ENCODE results near the gene ATG2A.

DNA sequence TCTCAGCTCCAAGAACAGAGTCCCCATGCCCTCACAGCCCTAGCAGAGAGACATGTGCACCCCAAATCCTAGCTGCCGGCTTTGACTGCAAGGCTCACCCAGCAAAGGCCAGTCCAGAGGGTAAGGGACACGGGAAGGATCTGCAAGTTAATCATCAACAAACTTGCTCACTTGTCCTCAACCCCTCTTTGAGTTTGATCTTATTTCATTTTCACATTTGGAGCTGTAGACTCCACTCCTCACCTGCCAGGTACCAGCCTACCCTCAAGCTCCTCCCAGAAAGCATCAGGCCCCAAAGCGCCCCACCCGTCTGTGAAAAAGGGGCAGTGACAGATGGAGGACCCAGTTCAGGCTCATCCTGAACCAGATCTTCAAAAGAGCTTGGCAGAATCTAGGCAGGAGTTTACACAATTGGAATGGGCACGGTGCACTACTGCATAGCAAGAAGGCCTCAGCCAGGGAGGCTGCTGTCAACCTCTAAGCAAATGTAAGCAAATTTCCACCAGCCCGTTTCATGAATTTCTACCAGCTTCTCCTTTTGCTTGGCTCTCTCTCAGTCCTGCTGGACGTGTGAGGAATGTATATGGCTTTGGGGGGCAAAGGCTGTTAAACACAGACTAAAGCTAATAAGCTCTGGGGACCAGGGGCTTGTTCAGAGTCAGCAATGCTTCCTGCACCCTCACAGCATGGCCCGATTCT is 44.1 kb downstream of the ATG2A start:
- TF ChIP-seq, protein P1, sequence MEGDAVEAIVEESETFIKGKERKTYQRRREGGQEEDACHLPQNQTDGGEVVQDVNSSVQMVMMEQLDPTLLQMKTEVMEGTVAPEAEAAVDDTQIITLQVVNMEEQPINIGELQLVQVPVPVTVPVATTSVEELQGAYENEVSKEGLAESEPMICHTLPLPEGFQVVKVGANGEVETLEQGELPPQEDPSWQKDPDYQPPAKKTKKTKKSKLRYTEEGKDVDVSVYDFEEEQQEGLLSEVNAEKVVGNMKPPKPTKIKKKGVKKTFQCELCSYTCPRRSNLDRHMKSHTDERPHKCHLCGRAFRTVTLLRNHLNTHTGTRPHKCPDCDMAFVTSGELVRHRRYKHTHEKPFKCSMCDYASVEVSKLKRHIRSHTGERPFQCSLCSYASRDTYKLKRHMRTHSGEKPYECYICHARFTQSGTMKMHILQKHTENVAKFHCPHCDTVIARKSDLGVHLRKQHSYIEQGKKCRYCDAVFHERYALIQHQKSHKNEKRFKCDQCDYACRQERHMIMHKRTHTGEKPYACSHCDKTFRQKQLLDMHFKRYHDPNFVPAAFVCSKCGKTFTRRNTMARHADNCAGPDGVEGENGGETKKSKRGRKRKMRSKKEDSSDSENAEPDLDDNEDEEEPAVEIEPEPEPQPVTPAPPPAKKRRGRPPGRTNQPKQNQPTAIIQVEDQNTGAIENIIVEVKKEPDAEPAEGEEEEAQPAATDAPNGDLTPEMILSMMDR (IDR thresholded peaks at IDR 0.05; ENCODE audit: low read depth, low read length): no peak
- TF ChIP-seq, protein P2, sequence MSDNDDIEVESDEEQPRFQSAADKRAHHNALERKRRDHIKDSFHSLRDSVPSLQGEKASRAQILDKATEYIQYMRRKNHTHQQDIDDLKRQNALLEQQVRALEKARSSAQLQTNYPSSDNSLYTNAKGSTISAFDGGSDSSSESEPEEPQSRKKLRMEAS (IDR thresholded peaks at IDR 0.05; ENCODE audit: low read depth, low read length): no peak
- no peak for TF ChIP-seq MYC (IDR thresholded peaks at IDR 0.05; ENCODE audit: low read depth, low read length)
- no peak for TF ChIP-seq POLR2A (IDR thresholded peaks at IDR 0.05; ENCODE audit: extremely low read depth, insufficient read length)
